Limb (tissue), 2 donors: ENCODE results near the gene CAPG.
"Not testable (repeated sequence)": the region's sequence is repeated elsewhere in the genome, so short reads cannot be mapped to it uniquely, and the experiment has no call there.

ENCODE experiments used
- DNase-seq, 2 donors: peaks; one replicate each; pipeline ENCODE4 v3.0.0-alpha.2; 2016; ENCODE audit errors: extremely low spot score in 2 of 2

The CAPG gene, protein sequence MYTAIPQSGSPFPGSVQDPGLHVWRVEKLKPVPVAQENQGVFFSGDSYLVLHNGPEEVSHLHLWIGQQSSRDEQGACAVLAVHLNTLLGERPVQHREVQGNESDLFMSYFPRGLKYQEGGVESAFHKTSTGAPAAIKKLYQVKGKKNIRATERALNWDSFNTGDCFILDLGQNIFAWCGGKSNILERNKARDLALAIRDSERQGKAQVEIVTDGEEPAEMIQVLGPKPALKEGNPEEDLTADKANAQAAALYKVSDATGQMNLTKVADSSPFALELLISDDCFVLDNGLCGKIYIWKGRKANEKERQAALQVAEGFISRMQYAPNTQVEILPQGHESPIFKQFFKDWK

DNA sequence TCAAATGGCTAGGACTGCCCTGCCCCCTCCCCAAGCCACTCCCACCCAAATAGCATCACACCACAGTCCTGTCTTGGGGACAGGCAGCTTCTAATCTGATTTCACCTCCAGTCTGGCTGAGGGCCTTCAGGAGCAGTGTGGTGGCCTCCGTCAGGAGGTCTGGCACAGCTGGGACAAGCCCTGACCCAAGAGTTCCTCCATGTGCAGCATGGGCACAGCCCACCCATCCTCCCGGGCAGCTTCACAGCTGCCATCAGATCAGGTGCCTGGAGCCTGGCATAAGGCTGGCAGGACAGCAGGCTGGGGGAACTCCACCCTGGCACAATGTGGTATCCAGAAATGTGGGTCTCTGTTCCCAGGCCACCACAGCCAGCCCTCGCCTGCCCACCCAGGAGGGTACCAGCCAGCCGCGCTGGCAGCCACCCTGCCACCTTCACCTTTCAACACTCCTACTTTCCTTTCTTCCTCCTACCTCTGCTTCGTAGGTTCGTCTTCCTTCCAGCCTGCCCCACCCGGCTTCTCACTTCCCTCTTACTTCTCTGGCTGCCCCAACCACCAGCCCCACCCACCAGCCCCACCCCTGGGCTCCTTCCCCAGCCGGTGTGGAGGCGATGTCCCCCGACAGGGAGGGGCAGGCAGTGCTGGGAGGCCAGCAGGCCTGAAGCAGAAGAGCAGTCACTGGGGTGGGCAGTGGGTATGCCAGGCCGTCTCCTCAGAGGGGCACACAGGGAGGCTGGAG lies at the start of gene CAPG:
Gene CAPG (minus strand): TSS at position 522 of the 739 bp plus-strand sequence. CDS start 8,221 bp downstream, outside the sequence.
- DNase-seq, result no peak

- no peak for DNase-seq
Observed at GRCh38 chr2:85459771-85460170, 49.6 kb upstream of the CAPG start.

GRCh38 chr2:85458601-85459563 lies 48.7 kb upstream of the CAPG start:
- DNase-seq, result no peak

DNA sequence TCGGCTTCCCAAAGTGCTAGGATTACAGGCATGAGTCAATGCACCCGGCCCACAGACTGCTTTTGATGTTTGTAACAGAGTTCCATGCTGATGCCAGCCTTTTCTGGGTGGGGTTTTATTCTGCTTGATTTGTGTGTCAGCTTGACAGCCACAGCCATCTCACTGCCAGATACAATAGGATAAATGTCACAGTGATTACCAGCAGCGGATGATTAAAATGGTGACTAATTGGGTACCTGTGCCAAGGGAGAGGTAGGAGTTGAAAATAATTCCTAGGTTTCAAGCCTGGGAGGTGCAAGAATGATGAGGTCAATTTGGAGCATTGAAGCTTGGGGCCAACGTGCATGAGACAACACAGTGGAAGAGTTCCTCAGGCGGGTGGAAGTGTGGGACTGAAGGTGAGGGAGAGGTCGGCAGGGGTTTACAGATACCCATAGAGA lies 47.7 kb upstream of the CAPG start:
- no peak for DNase-seq

DNA sequence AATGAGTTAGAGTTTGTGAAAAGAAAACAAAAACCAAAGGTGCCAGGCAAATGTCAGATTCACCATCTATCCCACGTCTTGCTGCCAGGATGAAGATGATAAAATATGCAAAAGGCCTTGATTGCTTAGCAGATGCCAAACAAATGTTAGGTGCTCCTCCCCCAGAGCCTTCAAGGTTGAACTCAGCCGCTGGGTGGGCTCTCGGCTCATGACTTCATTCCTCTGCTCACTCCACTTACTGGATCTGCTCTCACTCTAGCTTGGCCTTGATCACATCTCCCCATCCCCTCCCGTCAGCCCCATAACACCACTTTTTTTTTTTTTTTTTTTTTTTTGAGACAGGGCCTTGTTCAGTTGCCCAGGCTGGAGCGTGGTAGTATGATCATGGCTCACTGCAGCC lies 46.9 kb upstream of the CAPG start:
- no peak for DNase-seq

DNA sequence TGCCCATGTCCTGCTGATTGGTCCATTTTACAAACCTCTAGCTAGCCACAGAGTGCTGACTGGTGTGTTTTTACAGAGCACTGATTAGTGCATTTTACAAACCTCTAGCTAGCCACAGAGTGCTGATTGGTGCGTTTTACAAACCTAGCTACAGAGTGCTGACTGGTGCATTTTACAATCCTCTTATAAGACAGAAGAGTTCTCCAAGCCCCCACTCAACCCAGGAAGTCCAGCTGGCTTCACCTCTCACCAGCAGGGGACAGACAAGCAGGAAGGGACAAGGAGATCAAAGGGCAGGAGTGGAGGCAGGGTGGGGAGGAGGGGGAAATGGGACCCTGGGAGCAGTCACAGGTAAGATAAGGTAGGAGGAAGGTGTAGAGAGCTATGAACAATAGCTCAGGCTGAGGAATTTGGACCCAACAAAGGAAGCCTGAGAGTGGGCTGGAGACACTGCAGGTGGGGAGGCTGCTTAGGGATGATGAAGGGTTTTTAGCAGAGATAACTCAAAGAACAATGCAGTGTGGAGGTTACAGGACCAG lies 45.5 kb upstream of the CAPG start:
- DNase-seq, result no peak

GRCh38 chr2:85453571-85453970 lies 43.4 kb upstream of the CAPG start:
- no peak for DNase-seq

DNA sequence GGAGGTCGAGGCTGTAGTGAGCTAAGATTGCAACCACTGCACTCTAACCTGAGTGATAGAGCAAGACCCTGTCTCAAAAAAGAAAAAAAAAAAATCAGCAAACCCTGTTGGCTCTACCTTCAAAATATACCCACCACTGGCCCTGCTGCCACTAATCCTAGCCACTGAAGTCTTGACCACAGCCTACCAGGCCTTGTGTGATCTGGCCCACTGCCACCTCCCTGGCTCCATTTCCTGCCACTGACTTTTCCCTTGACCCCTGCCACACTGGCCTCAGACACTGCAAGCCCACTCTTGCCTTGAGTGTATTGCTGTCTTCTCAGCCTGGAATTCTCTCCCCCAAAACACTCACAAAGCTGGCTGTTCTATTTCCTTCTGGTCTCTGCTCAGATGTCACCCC lies 42.1 kb upstream of the CAPG start:
- DNase-seq, result no peak

GRCh38 chr2:85449214-85449588 lies 39.0 kb upstream of the CAPG start:
- DNase-seq, result no peak

- DNase-seq, result no peak
Observed at GRCh38 chr2:85448461-85449213, 38.5 kb upstream of the CAPG start.

DNA sequence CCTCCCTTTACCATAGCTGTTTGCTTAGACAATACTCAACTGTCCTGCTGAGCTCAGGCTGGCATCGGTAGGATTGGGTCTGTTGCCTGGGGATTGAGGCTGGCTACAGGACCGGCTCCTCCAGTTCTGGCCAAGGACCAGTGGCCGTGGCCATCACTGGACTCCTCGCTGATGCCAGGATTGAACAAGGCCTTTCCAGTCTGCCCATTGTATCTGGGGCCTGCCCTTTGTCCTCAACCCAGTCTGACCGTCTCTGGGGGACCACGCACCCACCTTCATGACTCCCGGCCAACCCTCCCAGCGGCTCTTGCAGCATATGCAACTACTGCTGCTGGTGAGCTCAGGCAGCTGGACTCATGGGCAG lies 37.0 kb upstream of the CAPG start:
- DNase-seq, result no peak

DNA sequence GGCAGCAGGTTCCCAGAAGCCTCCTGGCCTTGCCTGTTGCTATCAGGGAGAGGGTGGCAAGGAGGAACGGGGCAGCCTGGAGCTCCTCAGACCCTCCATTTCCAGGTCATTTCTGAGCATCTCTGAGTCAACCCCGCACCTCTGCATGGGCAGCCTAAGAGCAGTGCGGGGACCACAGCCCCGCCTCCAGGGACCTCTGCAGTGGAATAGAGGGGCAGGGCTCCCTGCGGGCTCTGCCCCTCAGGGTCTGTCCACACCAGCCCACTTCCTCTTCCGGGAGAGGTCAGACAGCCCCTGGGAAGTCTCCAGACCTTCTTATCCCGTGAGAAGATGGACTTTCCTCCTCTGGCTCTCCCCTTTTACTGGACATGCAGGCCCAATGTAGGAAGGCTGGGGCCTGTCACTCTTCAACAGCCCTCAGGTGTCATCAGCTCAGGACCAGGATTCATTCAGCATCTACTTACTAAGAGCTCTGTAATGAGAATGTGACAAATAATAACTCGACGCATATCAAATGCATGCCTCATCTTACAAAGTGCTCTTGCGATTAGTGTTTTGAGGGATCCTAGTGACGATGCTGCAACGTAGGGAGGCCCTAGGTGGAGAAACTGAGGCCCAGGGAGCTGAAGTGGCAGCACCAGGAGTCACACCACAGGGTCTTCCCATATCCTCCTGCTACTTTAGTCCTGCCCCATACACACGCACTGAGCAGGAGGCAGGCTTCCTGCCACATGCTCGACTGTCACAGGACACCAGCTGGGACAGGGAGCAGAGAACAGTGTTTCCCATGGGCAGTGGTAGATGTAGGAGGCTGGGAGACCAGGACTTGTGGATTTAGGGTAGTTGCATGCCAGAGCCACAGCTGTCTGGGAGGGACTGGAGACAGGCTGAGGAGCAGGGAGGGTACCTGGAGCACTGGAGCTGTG lies 36.4 kb upstream of the CAPG start:
- no peak for DNase-seq

- no peak for DNase-seq
Observed at GRCh38 chr2:85445316-85446295, 35.4 kb upstream of the CAPG start.

DNA sequence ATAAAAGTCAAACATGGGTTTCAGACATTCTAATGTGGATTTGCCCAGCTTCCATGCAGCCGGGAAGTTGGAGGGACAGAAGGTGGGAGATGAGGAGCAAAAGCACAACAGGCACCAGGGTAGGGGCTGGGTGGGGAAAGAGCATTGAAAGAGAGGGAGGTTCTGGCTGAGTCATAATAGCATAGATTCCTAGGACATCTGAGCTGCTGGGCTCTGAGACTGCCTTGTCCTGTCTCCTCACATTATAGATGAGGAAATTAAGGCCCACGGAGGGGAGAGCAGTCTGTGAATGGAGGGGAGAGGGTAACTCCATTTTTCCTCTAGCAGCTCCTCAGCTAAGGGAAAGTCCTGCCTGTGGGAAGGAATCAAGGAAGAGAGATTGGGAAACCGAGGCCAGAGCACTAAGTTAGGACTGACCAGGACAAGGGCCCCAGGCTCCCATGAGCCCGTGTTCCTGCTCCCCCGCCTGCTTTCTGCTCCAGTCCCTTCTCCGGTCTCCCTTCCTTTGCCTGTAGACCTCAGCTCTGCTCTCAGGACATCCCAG lies 34.5 kb upstream of the CAPG start:
- no peak for DNase-seq

- no peak for DNase-seq
Observed at GRCh38 chr2:85441864-85442263, 31.7 kb upstream of the CAPG start.

- no peak for DNase-seq
Observed at GRCh38 chr2:85440729-85441128, 30.6 kb upstream of the CAPG start.

DNA sequence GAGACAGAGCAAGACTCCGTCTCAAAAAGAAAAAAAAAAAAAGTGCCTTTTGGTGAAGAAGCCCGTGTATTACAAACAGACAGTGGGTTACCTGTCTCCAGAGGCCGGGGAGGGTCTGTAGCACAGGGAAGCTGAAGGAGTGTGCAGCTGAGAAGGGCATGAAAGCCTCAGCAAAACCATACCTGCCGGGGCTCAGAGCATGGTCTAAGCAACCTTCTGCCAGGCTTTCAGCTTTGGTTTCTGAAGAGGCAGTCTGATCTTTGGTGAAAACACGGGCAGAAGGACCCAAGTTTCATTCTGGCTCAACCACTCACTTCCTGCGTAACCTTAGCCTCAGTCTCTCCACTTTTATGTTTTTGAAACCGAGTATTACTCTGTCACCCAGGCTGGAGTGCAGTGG lies 29.8 kb upstream of the CAPG start:
- DNase-seq, result no peak

DNA sequence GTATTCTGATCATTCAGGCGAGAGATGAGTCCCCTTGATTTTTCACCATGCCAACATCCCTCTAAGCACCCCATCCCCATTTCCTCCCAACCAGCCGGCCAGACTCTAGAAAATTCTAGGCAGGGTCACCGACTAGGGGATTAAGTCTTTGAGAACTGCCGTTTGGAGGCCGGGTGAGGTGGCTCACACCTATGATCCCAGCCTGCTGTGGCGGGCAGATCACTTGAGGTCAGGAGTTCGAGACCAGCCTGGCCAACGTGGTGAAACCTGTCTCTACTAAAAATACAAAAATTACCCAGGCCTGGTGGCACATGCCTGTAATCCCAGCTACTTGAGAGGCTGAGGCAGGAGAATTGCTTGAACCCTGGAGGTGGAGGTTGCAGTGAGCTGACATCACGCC lies 29.4 kb upstream of the CAPG start:
- DNase-seq, result not testable (repeated sequence)
